ENCODE measurements around the gene VGLL3. TPM values are rescaled to one million over a fixed set of nuclear protein-coding genes. Genes with fewer than 3 reads are reported as not detected.

VGLL3 gene
- total and polyA plus RNA-seq, 9 donors, result 12.5 to 35.4 (median 23.0) TPM

GRCh38 chr3:86960550-86960949 lies 30.4 kb downstream of the VGLL3 start:
- Histone ChIP-seq H3K36me3 (ENCODE audit: control insufficient read depth, insufficient read depth, low read length) (peaks cover 8% of the 10 kb centered on the region), H3K4me3 (ENCODE audit: low read length) (no peak overlapping the region), H3K27me3 (ENCODE audit: control insufficient read depth, insufficient read depth, low read length) (no peaks in the 10 kb centered on the region), H3K9me3 (replicated peaks; ENCODE audit: control insufficient read depth, low read depth, low read length) (no peaks in the 10 kb centered on the region), H3K4me1 (ENCODE audit: control insufficient read depth, insufficient read depth, low read length) (no peaks in the 10 kb centered on the region), H3K27ac (ENCODE audit: low read length) (no peak overlapping the region)
- DNase-seq, result no peak
- no CpG with 5 or more reads among the region's 3 CpGs for WGBS (ENCODE audit: insufficient coverage)

DNA sequence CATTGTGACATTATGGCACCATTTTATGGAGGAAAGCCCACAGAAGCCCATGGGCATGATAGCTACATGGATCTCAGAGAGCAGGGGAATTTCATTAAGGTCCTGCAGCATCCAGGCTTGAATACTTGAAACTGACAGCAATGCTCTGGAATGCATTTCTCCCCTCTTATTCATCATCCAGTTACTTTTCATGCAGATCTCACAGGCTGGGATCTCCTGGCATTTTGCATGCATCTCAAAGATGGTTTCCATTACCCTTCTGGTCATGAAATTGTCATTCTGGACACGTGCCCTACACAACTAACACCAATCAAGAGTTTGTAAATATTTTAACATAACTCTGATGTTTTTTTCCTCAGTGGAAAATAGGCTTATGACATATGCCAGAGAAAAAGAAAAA lies 32.4 kb downstream of the VGLL3 start:
- Histone ChIP-seq H3K4me1 (ENCODE audit: control insufficient read depth, insufficient read depth, low read length) (peaks cover 3% of the 10 kb centered on the region), H3K4me3 (ENCODE audit: low read length) (no peak overlapping the region), H3K27ac (ENCODE audit: low read length) (no peak overlapping the region), H3K36me3 (ENCODE audit: control insufficient read depth, insufficient read depth, low read length) (peaks cover 3% of the 10 kb centered on the region), H3K27me3 (ENCODE audit: control insufficient read depth, insufficient read depth, low read length) (no peaks in the 10 kb centered on the region), H3K9me3 (replicated peaks; ENCODE audit: control insufficient read depth, low read depth, low read length) (no peaks in the 10 kb centered on the region)
- DNase-seq, result no peak
- WGBS (ENCODE audit: insufficient coverage), result no CpG with 5 or more reads among the region's 1 CpG

GRCh38 chr3:86954747-86955146 lies 36.2 kb downstream of the VGLL3 start:
- H3K4me1 ChIP-seq (ENCODE audit: control insufficient read depth, insufficient read depth, low read length), result peaks cover 3% of the 10 kb centered on the region
- peaks cover 3% of the 10 kb centered on the region for H3K36me3 ChIP-seq (ENCODE audit: control insufficient read depth, insufficient read depth, low read length)
- no peaks in the 10 kb centered on the region for H3K9me3 ChIP-seq (replicated peaks; ENCODE audit: control insufficient read depth, low read depth, low read length)
- H3K27me3 ChIP-seq (ENCODE audit: control insufficient read depth, insufficient read depth, low read length), result no peaks in the 10 kb centered on the region
- WGBS (ENCODE audit: insufficient coverage), result no CpG with 5 or more reads among the region's 2 CpGs
- peak; percentile 86 for DNase-seq
- peak overlapping the region; percentile 74 for H3K27ac ChIP-seq (ENCODE audit: low read length)
- H3K4me3 ChIP-seq (ENCODE audit: low read length), result no peak overlapping the region

GRCh38 chr3:86954226-86954625 lies 36.7 kb downstream of the VGLL3 start:
- no CpG with 5 or more reads among the region's 1 CpG for WGBS (ENCODE audit: insufficient coverage)
- peaks cover 3% of the 10 kb centered on the region for H3K4me1 ChIP-seq (ENCODE audit: control insufficient read depth, insufficient read depth, low read length)
- DNase-seq, result no peak

DNA sequence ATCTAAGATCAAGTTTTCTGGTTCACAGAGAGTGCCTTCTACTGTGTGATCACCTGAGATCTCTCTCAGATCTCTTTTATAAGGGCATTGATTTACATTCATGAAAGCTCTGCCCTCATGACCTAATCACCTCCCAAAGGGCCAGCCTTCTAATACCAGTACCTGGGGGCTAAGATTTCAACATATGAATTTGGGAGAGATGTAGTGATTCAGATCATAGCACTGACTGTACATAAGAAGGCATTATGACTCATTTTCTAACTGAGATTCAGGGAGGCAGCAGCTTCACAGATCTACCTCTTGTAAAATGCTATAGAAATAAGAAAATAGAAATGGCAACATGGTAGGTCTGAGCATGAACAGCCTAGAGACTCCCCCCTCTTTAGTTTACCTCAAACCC lies 39.6 kb downstream of the VGLL3 start:
- H3K36me3 ChIP-seq (ENCODE audit: control insufficient read depth, insufficient read depth, low read length), result peaks cover 3% of the 10 kb centered on the region
- H3K27me3 ChIP-seq (ENCODE audit: control insufficient read depth, insufficient read depth, low read length), result no peaks in the 10 kb centered on the region
- no peak for DNase-seq
- H3K27ac ChIP-seq (ENCODE audit: low read length), result no peak overlapping the region
- H3K9me3 ChIP-seq (replicated peaks; ENCODE audit: control insufficient read depth, low read depth, low read length), result no peaks in the 10 kb centered on the region
- H3K4me3 ChIP-seq (ENCODE audit: low read length), result no peak overlapping the region
- H3K4me1 ChIP-seq (ENCODE audit: control insufficient read depth, insufficient read depth, low read length), result peaks cover 3% of the 10 kb centered on the region

More at GRCh38 chr3:86954226-86954625, 36.7 kb downstream of the VGLL3 start:
- Histone ChIP-seq H3K27me3 (ENCODE audit: control insufficient read depth, insufficient read depth, low read length) (no peaks in the 10 kb centered on the region), H3K27ac (ENCODE audit: low read length) (peak overlapping the region; percentile 74), H3K9me3 (replicated peaks; ENCODE audit: control insufficient read depth, low read depth, low read length) (no peaks in the 10 kb centered on the region), H3K4me3 (ENCODE audit: low read length) (no peak overlapping the region), H3K36me3 (ENCODE audit: control insufficient read depth, insufficient read depth, low read length) (peaks cover 3% of the 10 kb centered on the region)

- Histone ChIP-seq H3K36me3 (ENCODE audit: control insufficient read depth, insufficient read depth, low read length) (peaks cover 3% of the 10 kb centered on the region), H3K27me3 (ENCODE audit: control insufficient read depth, insufficient read depth, low read length) (no peaks in the 10 kb centered on the region), H3K27ac (ENCODE audit: low read length) (no peak overlapping the region), H3K4me3 (ENCODE audit: low read length) (no peak overlapping the region), H3K4me1 (ENCODE audit: control insufficient read depth, insufficient read depth, low read length) (peaks cover 3% of the 10 kb centered on the region), H3K9me3 (replicated peaks; ENCODE audit: control insufficient read depth, low read depth, low read length) (no peaks in the 10 kb centered on the region)
- WGBS (ENCODE audit: insufficient coverage), result no CpG with 5 or more reads among the region's 3 CpGs
- no peak for DNase-seq
Measured at GRCh38 chr3:86950717-86951116, 40.2 kb downstream of the VGLL3 start.

DNA sequence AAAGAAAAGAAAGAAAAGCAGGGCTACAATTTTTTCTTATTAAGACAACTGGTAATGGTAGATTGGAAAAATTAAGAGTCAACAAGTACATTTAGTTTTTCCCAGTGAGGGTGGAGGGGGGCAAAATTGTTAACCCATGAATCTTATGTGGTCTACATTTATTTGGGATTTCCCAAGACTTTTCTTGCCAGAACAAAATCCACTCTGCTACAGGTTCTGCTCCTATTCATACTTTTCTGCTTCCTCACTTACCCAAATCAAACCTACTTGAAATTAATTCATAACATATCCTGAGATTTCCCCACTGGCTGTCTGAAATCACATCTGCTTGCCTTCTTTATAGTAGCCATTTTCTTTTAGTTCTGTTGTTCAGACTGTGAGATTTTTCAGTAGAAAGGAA lies 41.1 kb downstream of the VGLL3 start:
- no peaks in the 10 kb centered on the region for H3K27me3 ChIP-seq (ENCODE audit: control insufficient read depth, insufficient read depth, low read length)
- peaks cover 3% of the 10 kb centered on the region for H3K4me1 ChIP-seq (ENCODE audit: control insufficient read depth, insufficient read depth, low read length)
- no peak overlapping the region for H3K4me3 ChIP-seq (ENCODE audit: low read length)
- H3K9me3 ChIP-seq (replicated peaks; ENCODE audit: control insufficient read depth, low read depth, low read length), result no peaks in the 10 kb centered on the region
- H3K36me3 ChIP-seq (ENCODE audit: control insufficient read depth, insufficient read depth, low read length), result peaks cover 3% of the 10 kb centered on the region
- H3K27ac ChIP-seq (ENCODE audit: low read length), result no peak overlapping the region
- no peak for DNase-seq

- peak; percentile 71 for DNase-seq
- H3K27ac ChIP-seq (ENCODE audit: low read length), result no peak overlapping the region
- no peaks in the 10 kb centered on the region for H3K9me3 ChIP-seq (replicated peaks; ENCODE audit: control insufficient read depth, low read depth, low read length)
- no peaks in the 10 kb centered on the region for H3K27me3 ChIP-seq (ENCODE audit: control insufficient read depth, insufficient read depth, low read length)
- no peaks in the 10 kb centered on the region for H3K4me1 ChIP-seq (ENCODE audit: control insufficient read depth, insufficient read depth, low read length)
- WGBS (ENCODE audit: insufficient coverage), result 40% methylated on average over 1 of the region's 1 CpG
- peaks cover 7% of the 10 kb centered on the region for H3K36me3 ChIP-seq (ENCODE audit: control insufficient read depth, insufficient read depth, low read length)
- no peak overlapping the region for H3K4me3 ChIP-seq (ENCODE audit: low read length)
Measured at GRCh38 chr3:86948822-86949221, 42.1 kb downstream of the VGLL3 start.

- peak; percentile 86 for DNase-seq
- H3K9me3 ChIP-seq (replicated peaks; ENCODE audit: control insufficient read depth, low read depth, low read length), result no peaks in the 10 kb centered on the region
- no peaks in the 10 kb centered on the region for H3K27me3 ChIP-seq (ENCODE audit: control insufficient read depth, insufficient read depth, low read length)
- H3K4me3 ChIP-seq (ENCODE audit: low read length), result no peak overlapping the region
- WGBS (ENCODE audit: insufficient coverage), result no CpG with 5 or more reads among the region's 3 CpGs
- H3K27ac ChIP-seq (ENCODE audit: low read length), result peak overlapping the region; percentile 56
- H3K4me1 ChIP-seq (ENCODE audit: control insufficient read depth, insufficient read depth, low read length), result peaks cover 5% of the 10 kb centered on the region
- peaks cover 4% of the 10 kb centered on the region for H3K36me3 ChIP-seq (ENCODE audit: control insufficient read depth, insufficient read depth, low read length)
Measured at GRCh38 chr3:86942206-86942605, 48.7 kb downstream of the VGLL3 start.

DNA sequence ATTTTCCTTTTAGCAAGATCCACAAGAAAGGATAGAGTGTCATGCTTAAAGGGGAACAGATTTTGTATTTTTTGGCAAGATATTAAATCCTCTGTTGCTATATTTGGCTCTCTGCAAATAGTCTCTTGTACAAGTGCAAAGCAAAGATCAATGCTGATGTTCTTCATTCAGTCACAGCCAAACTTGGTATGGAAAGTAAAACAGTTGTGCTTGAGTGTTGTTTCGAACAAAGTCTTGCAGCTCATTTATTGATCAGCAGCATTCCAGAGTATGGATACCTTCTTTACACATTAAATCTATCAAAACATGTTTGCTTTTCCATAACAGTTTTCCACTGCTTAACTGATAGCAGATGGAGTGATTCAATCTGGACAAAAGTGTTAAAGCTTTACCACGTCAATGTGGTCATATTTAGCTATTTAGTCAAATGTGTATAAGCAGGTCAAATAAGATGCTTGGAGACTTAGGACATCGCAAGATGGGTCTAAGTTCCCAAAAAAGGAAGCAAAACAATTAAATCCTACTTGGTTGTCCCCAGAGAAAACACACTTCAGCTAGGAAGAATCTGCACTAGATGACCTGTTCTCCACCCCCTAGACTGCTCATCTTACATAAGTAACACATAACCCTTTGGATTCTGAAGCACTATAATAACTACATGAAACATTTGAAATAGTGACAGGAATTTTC lies 52.4 kb downstream of the VGLL3 start:
- WGBS (ENCODE audit: insufficient coverage), result 80% methylated on average over 1 of the region's 3 CpGs
- Histone ChIP-seq H3K27me3 (ENCODE audit: control insufficient read depth, insufficient read depth, low read length) (no peaks in the 10 kb centered on the region), H3K4me3 (ENCODE audit: low read length) (no peak overlapping the region), H3K9me3 (replicated peaks; ENCODE audit: control insufficient read depth, low read depth, low read length) (no peaks in the 10 kb centered on the region), H3K27ac (ENCODE audit: low read length) (peak overlapping the region; percentile 62), H3K36me3 (ENCODE audit: control insufficient read depth, insufficient read depth, low read length) (no peaks in the 10 kb centered on the region), H3K4me1 (ENCODE audit: control insufficient read depth, insufficient read depth, low read length) (peaks cover 6% of the 10 kb centered on the region)
- peak; percentile 83 for DNase-seq

DNA sequence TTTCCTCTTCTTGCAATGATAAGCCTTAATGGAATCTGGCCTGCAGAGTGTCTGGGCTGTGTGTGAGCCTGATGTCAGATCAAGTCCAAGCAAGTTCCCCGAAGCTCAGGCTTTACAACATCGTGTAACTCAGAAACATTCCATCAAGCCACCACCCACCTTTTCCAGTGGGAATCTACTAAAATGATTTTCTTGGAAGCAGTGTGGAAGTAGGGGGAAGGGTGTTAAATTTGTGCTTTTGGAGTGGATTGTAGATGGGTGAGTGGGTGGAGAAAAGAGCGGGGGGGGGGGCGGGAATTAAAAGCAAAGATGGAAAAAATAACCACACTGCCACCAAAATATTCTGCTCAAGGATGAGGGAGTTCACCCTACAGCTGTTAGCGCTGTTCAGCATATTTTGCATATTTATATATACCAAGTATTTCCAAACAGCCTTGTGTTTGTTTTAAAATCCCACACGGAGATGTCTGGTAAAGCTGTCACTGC lies 53.6 kb downstream of the VGLL3 start:
- H3K4me1 ChIP-seq (ENCODE audit: control insufficient read depth, insufficient read depth, low read length), result peaks cover 7% of the 10 kb centered on the region
- no peaks in the 10 kb centered on the region for H3K9me3 ChIP-seq (replicated peaks; ENCODE audit: control insufficient read depth, low read depth, low read length)
- H3K4me3 ChIP-seq (ENCODE audit: low read length), result no peak overlapping the region
- WGBS (ENCODE audit: insufficient coverage), result no CpG with 5 or more reads among the region's 6 CpGs
- peak; percentile 86 for DNase-seq
- H3K36me3 ChIP-seq (ENCODE audit: control insufficient read depth, insufficient read depth, low read length), result no peaks in the 10 kb centered on the region
- H3K27me3 ChIP-seq (ENCODE audit: control insufficient read depth, insufficient read depth, low read length), result no peaks in the 10 kb centered on the region
- H3K27ac ChIP-seq (ENCODE audit: low read length), result peak overlapping the region; percentile 71
